NK-92 (cell line): Measurements from ENCODE around the gene DUSP5.
"Not testable (repeated sequence)": the region's sequence is repeated elsewhere in the genome, so short reads cannot be mapped to it uniquely, and the experiment has no call there.

ENCODE experiments used
- DNase-seq: peaks from one replicate; lab custom pipeline; 2025; ENCODE audit not compliant: unreplicated experiment; lab: John Stamatoyannopoulos, UW

DUSP5 gene, protein sequence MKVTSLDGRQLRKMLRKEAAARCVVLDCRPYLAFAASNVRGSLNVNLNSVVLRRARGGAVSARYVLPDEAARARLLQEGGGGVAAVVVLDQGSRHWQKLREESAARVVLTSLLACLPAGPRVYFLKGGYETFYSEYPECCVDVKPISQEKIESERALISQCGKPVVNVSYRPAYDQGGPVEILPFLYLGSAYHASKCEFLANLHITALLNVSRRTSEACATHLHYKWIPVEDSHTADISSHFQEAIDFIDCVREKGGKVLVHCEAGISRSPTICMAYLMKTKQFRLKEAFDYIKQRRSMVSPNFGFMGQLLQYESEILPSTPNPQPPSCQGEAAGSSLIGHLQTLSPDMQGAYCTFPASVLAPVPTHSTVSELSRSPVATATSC

DNA sequence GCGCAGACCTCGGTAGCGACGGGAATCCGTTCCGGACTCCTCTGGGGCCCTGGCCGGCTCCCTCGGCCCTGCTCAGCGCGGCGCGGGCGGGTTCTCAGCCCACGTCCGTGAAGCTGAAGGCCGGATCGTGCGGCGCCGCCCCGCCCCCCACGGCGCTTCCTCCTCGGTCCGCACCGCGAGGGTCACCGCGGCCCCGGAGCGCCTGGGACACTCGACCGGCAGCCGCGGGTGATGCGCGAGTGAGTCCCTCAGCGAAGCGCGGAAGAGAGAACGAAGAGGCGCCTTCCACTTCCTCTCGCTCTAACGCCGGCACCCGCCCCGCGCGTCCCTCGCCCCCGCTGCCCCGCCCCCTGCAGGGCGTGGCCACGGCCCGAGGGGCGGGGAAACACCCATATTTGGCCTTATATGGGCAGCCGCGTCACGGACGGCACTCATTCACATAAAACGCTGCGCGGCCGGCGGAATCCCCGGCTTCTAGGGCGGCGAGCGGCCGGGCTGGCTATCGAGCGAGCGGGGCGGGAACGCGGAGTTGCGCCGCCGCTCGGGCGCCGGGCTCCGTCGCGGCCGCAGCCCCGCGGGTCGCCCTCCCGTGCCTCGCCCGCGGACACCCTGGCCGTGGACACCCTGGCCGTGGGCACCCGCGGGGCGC, at the start of gene DUSP5:
TSS of gene DUSP5 (plus strand) at position 470 of the 649 bp plus-strand sequence. CDS start 215 bp downstream, outside the sequence.
- peak; percentile 52 for DNase-seq

DNA sequence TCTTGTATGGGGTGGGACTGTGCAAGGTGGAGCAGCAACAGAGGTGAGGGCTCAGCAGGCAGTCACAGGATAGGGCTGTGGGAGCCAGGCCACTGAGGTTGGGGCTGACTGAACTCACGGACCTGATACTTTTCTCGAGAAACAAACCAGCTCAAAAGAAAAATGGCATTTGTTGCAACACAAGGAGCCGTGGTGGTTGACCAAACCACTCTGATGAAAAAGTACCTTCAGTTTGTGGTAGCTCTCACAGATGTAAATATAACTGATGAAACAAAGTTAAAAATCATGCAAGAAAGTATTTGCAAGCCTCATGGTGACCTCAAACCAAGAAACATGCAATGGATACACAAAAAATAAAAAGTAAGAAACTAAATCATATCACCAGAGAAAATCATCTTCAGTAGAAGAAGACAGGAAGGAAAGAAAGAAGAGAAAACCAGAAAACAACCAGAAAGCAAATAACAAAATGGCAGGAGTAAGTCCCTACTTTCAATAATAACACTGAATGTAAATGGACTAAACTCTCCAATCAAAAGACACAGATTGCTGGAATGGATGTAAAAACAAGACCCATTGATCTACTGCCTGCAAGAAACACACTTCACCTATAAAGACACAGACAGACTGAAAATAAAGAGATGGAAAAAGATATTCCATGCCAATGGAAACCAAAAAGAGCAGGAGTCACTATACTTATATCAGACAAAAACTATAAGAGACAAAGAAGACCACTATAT, 48.9 kb upstream of the DUSP5 start:
- no peak for DNase-seq

DNA sequence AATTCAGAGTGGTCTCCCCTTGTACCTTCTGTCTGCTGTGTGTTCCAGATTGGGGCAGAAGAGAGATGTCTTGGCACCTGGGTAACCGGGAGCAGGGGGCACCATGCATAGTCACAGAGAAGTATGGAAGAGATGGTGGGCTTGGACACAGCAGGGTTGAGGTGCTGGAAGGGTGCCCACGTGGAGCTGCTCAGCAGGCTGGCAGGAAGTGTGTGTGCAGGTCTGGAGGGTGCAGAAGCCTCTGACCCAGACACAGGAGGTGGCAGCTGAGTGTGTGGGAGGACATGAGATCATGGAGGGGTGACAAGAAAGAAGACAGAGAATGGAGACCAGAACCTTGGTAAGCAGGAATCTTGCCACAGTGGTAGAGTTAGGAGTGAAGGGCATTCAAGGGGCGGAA, 42.3 kb upstream of the DUSP5 start:
- DNase-seq = no peak

DNA sequence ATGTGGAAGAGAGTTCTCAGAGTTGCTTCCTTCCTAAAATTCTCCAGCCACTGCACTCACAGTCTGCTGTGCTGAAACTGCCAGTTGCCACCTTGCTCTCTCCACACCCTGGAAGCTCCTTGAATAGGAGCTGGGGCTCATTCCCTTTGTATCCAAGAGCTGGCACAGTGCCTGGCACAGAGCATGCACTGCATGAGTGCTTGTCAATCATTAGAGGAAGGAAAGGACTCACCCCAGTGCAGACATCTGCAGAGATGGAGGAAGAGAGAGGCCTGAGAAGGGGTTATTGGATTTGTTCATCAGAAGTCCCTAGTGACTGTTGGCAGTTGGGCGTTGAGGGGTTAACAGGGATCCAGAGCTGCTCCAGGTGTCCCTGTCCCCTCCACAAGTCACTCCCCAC, 41.7 kb upstream of the DUSP5 start:
- no peak for DNase-seq

DNA sequence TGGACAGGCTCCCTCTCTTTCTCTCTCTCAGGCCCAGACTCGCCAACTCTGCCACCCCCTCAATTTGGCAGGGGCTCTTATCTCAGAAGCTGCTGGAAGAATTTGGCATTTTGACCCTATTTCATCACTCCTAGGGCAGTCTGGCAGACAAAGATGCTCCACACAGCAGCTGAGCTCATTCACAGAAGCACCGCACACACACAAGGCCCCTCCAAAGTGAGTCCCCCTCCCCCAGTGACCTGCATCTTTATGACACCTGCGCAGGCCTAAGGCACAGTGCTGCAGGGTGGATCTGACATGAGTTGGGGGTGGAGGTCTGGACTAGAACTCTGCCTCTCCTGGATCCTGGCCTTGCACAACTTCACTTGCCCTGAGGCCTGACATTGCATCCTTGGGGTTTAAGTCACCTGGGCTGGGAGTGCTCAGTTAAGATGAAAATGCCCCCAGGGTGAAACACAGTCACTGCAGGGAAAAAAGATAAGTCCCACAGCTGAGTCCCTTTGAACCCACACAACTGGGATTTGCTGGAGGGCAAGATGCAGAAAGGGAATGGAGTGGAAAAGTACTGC, 41.1 kb upstream of the DUSP5 start:
- no peak for DNase-seq

DNA sequence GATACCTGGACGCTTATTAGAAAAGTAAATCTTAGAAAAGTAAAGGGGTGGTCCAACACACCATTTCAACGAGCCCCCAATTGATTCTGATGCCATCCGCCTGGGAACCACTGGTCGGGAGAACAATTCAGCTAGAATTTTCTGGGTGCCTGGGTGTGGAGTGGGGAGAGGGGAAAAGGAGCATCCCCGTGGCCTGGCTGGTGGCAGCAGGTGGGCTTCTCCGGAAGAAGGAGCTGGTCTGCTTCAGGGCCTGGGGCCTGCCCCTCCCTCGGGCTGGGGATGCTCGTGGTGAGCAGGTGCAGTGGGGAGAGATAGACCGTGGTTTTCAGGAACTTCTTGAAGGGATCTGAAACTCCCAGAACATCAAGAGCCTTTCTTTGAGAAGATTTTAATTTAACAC, 39.9 kb upstream of the DUSP5 start:
- no peak for DNase-seq

DNA sequence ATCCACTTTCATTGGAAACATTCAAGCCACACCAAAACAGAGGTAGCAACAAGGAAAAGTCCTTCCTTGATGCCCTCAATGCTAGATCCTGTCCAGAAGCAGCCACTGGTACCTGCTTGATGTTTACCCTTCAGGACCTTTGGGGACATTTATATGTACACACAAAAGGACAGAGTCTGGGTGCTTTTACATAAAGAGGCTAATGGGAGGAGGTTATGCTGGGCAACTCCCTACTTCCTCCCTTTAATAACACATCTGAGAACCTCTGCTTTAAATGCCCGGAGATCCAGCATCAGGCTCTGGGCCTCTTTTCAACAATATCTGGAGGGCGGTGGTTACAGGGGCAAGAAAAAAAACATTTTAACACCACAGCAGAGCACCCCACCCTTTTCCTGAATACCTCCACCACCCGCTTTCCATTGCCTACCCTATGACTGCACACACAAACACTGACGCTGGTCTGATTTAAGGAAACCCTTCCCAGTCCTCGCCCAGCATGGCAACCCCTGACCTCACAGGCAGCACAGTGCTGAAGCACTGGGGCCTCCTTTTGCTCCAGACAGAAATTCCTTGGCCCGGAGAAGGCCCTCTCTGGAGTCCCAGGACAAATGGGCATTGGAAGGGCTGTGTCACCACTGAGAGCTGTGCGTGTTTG, 39.3 kb upstream of the DUSP5 start:
- DNase-seq = no peak

DNA sequence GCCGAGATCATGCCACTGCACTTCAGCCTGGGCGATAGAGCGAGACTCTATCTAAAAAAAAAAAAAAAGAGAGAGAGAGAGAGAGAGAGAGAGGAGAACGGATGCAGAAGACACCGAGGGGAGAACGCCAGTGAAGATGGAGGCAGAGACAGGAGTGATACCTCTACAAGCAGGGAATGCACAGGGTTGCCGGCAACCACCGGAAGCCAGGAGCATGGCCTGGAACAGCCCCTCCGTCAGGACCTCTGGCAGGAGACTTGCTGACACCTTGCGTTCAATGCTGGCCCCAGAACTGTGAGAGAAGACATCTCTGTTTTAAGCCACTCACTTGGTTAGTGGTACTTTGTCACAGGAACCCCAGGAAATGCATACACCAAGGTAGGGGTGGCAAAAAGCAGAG, 38.1 kb upstream of the DUSP5 start:
- no peak for DNase-seq

DNA sequence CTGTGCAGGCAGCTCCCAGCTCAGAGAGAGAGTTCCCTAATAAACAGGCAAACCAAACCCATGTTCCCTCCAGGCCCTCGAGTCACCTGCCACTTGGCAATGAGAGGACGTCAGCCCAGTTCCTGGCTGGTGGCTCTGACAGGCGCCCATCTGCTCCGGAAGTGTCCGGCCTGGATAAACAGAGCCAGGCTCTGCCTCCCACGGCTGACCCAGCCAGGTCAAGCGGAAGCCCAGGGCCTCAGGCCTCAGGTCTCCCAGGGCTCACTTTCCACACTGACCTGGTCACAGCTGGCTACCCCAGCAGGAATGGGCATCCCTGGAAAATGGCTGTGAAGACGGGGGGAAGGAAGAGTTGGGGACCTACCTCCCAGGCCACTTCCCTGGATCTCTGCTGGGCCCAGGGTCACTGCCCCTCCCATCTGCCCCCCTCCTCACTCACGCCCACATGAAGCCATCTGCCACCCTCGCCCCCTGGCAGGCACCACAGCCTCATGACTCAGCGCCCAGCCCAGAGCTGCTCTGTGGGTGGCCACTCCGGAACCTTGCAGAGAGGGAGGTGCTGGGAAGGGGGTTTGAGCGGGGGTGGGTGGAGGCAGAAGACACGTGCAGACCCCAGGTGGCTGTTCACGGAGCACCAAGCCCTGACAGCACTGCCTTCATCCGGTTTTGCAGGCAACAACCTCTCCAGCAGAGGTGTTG, 37.4 kb upstream of the DUSP5 start:
- DNase-seq = no peak

DNA sequence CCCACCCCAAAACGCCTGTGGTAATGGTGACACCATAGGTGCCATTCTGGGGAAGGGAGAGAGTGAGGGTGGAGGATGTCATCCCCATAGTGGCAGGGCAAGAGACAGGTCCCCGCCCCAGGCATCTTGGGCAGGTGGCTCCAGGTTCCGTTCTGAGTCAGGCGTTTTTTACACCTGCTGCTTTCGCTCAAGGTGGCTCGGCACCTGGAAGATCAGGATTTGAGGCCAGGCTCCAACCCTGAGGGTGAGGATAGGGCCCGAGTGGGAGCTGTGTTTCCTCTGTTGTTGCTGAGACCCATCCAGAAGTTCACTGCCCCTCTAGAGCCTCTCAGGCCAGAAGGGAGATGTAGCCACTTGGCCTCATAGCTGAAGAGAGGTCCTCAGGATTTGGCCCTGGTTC, 36.6 kb upstream of the DUSP5 start:
- DNase-seq = no peak

DNA sequence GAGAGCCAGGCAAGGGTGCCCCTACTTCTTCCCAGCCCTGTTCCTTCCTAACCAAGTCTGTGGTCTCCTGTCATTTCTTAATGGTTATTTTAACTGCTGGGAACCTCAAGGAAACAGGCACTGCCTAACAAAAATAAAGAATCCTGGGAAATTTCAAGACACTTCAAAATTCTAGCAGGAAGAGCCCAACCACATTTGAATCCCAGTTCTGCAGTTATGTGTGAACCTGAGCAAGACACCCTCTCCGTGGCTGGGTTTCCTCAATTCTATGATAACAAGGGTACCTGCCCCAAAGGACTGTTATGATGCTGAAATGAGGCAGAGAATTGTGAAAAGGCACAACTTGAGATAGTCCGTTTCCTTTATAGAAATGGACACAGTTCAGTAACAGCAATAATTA, 36.2 kb upstream of the DUSP5 start:
- no peak for DNase-seq

DNA sequence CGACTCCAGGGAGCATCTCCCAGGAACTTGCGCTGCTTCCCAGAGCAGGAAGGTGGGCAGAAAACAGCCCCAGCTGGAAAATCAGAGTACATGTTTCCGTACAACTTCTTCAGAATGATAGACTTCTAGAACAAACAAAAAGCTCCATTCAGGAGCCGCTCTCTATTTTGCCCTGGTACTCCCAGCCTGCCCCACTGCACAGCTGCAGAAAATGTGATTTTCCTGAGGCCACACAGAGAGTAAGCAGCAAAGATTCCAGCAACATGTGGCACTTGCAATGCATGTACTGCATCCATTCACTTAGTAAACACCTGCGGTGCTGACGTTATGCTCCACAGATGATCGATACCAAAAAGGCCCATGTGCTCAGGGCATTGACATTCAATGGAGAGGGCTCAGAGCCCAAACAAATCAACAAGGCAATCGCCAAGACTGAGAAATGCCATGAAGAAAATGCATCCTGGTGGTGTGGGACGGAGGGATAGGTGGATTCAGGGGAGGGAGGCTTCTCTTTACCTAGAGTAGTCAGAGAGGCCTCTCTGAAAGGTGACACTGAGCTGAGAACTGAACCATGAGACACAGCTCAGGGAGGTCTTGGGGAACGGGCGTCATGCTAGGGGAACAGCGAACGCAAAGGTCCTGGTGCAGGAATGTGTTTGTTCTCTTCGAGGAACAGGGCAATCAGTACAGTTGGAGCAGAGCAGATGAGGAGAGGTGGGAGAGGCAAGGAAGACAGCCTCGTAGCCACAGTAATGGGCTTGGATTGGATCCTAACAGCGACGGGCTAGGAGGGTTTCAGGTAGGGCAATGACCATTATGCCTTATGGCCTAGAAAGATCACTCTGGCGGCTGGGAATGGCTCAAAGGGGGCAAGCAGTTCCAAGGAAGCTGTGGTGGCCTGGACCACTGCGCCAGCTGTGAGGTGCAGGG, 35.3 kb upstream of the DUSP5 start:
- DNase-seq = no peak

DNA sequence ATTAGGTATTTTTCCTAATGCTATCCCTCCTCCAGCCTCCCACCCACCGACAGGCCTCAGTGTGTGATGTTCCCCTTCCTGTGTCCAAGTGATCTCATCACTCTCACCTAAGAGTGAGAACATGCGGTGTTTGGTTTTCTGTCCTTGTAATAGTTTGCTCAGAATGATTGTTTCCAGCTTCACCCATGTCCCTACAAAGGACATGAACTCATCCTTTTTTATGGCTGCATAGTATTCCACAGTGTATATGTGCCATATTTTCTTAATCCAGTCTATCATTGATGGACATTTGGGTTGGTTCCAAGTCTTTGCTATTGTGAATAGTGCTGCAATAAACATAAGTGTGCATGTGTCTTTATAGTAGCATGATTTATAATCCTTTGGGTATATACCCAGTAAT, 29.4 kb upstream of the DUSP5 start:
- not testable (repeated sequence) for DNase-seq

DNA sequence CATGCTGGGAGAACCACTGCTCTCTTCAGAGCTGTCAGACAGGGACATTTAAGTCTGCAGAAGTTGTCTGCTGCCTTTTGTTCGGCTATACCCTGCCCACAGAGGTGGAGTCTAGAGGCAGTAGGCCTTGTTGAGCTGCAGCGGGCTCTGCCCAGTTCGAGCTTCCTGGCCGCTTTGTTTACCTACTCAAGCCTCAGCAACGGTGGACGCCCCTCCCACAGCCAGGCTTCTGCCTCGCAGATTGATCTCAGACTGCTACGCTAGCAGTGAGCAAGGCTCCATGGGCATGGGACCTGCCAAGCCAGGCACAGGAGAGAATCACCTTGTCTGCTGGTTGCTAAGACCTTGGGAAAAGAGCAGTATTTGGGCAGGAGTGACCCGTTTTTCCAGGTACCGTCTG, 27.2 kb upstream of the DUSP5 start:
- DNase-seq = not testable (repeated sequence)

DNA sequence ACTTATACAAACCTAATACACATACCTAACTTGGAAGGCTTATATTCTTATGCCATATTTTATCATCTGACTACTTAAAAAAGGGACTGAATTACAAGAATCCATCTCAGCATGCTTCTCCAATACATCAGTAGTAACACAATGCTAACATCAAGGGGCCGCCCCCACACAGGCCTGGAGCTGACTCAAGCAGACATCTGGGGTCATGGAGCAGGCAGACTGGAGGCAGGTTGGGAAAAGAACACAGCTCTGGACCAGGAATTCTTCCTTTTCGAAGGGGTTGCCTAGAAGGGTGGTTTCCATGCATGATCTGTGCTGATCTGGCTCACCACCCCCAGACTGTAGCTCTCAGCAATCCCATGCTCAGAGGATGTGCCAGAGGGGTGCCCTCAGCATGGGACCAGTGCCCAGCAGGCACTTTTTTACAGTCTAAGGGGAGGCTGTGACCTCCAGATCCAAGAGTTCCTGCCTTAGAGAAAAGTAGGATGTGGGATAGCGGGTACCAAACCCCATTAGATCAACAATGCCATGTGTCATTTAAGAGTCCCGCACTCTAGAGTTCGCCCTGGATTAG, 26.1 kb upstream of the DUSP5 start:
- no peak for DNase-seq

DNA sequence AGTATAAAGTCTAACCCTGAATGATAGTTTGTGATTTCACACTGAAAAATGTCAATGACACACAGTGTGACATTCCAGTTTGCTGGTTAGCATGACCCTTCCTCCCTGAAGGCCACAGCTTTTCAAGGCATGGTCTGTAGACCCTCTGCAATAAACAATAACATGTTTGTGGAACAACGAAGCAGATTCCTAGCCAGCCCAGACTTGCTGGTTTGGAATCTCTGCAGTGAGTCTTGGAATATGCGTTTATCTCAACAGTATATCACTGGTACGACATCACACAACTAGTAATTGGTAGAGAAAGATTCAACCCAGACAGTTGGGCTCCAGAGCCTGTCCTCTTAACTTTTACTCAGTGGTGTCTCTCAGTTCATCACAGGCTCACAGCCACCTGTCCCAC, 23.7 kb upstream of the DUSP5 start:
- no peak for DNase-seq

DNA sequence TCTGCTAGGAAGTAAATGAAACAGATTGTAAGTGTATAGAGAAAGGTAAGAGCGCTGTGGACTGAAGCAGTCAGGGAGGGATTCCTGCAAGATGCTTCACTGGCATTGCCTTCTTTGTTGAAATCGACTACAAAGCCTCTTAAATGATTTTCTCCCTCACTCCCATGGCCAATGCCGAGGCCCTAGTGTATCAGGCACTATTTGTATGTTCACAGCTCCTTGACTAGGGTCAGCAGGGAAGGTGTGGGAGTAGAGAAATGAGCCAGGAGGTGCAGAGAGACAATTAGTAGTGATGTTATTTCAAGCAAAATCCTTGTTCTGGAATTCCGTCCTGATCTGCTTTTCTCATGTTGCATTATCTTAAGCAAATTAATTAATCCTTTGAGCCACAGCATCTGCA, 22.9 kb upstream of the DUSP5 start:
- no peak for DNase-seq

DNA sequence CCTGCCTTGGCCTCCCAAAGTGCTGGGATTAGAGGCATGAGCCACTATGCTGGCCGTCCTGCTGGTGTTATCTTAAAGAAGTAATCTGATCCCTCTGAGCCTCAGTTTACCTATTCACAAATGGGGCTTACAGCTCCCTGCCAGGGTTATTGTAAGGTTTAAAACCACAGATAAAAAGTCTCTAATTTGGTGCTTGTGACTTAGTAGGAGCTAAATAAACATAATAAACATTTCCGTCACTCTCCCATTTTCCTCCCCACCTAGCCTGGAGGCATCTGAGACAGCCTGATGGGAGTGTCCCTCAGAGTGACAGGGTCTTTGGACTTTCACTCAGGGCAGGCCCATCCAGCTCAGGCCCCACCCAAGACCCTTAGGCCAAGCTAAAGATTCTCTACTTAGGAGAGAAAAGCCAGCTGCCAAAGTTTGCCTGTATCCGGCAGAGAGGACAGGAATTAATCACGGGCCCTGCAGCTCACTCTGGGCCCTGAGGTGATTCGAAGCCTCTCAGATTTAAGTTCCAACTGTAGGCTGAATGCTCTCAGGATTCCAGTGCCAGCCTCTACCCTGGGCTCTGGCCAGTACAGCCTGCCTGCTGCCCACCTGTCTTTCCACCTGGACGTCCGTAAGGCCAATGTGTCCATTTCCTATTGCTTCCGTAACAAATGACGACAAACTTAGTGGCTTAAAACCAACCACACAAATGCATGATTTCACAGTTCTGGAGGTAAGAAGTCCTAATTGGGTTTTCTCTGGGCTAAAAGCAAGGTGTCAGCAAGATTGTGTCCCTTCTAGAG, 21.8 kb upstream of the DUSP5 start:
- DNase-seq = no peak
